Measurements from ENCODE around the gene CPHXL. TPM values are rescaled to one million over a fixed set of nuclear protein-coding genes. Genes with fewer than 3 reads are reported as not detected.

The CPHXL gene
- total RNA-seq, 1 donor from 2014 or later: not detected

- no peak for DNase-seq (ENCODE audit: low read depth)
Observed at GRCh38 chr16:75701361-75701760, 24.9 kb downstream of the CPHXL start, which contains the start of gene DUXB. TSS of gene DUXB (minus strand) at chr16:75701461. CDS start at chr16:75701418, 43 bp downstream.

GRCh38 chr16:75697571-75697970 lies 28.7 kb downstream of the CPHXL start:
- no peak for DNase-seq (ENCODE audit: low read depth)

- no peak for DNase-seq (ENCODE audit: low read depth)
Observed at GRCh38 chr16:75695708-75696107, 30.6 kb downstream of the CPHXL start.

GRCh38 chr16:75687361-75687760 lies 38.9 kb downstream of the CPHXL start:
- no peak for DNase-seq (ENCODE audit: low read depth)

- DNase-seq (ENCODE audit: low read depth): no peak
Observed at GRCh38 chr16:75682308-75682707, 44.0 kb downstream of the CPHXL start.

- no peak for DNase-seq (ENCODE audit: low read depth)
Observed at GRCh38 chr16:75679366-75679765, 46.9 kb downstream of the CPHXL start.

- DNase-seq (ENCODE audit: low read depth): no peak
Observed at GRCh38 chr16:75676909-75677308, 49.4 kb downstream of the CPHXL start, which contains the start of gene CPHXL2. TSS of gene CPHXL2 (minus strand) at chr16:75677009. CDS start at chr16:75676999, 10 bp downstream.

GRCh38 chr16:75667503-75667902 lies 58.8 kb downstream of the CPHXL start:
- DNase-seq (ENCODE audit: low read depth): no peak

Other genes with a start within 250 kb of the CPHXL start
- gene CHST6, start 231.0 kb downstream of the CPHXL start, total RNA-seq: 1.1 and 1.4 TPM in 2 replicates
- 0.05 TPM in 1 of 2 replicates, not detected in the other for gene CHST5, start 190.4 kb downstream of the CPHXL start, total RNA-seq
- 9.7 and 18.3 TPM in 2 replicates for gene TMEM231, start 170.2 kb downstream of the CPHXL start, total RNA-seq
- 42.9 and 101 TPM in 2 replicates for gene GABARAPL2, start 160.1 kb downstream of the CPHXL start, total RNA-seq
- gene ADAT1, start 103.2 kb downstream of the CPHXL start, total RNA-seq: 67.9 and 97.7 TPM in 2 replicates
- gene KARS1, start 78.8 kb downstream of the CPHXL start, total RNA-seq: 144 and 236 TPM in 2 replicates
- 31.8 and 35.7 TPM in 2 replicates for gene TERF2IP, start 78.7 kb downstream of the CPHXL start, total RNA-seq
- not detected in 2 replicates for gene CPHXL2, start 49.5 kb downstream of the CPHXL start, total RNA-seq
- not detected in 2 replicates for gene DUXB, start 25.0 kb downstream of the CPHXL start, total RNA-seq